Prostate gland (tissue), 2 donors: Measurements from ENCODE around the gene SRGAP1. TPM values are rescaled to one million over a fixed set of nuclear protein-coding genes. Genes with fewer than 3 reads are reported as not detected.

Experiments used
- DNase-seq: peaks from one replicate; pipeline ENCODE4 v3.0.0-alpha.2; 2019; ENCODE audit warnings: low spot score
- H3K27ac ChIP-seq, 2 donors: fragments of 200-600 bp; sonication (generic); 2 replicates each; pipeline ENCODE4 v1.5.1; 2017 to 2019
- H3K27me3 ChIP-seq: fragments of 200-600 bp; sonication (generic); replicated peaks from 2 replicates; pipeline ENCODE4 v1.5.1; 2019; ENCODE audit not compliant: insufficient read depth
- H3K36me3 ChIP-seq, 2 donors: fragments of 200-600 bp; sonication (generic); 1 replicate in 1 of 2; 2 replicates in 1 of 2; pipeline versions ENCODE4 v1.5.1 to v1.8.1; 2017 to 2019
- H3K4me1 ChIP-seq: fragments of 200-600 bp; sonication (generic); replicated peaks from 2 replicates; pipeline ENCODE4 v1.5.1; 2019
- H3K4me3 ChIP-seq, 2 donors: fragments of 200-600 bp; sonication (generic); 2 replicates each; pipeline ENCODE4 v1.5.1; 2017 to 2019
- H3K9me3 ChIP-seq: fragments of 200-600 bp; sonication (generic); 2 replicates; pipeline ENCODE4 v1.5.1; 2017
- POLR2A ChIP-seq: fragments of 450-650 bp; IDR thresholded peaks from one replicate; pipeline ENCODE4 v1.6.1; 2016; ENCODE audit warnings: antibody characterized with exemption, mild to moderate bottlenecking
- POLR2AphosphoS5 ChIP-seq: sonication (generic); formaldehyde crosslinking; IDR thresholded peaks from one replicate; pipeline ENCODE4 v1.6.1; 2017; ENCODE audit warnings: antibody characterized with exemption
- WGBS: methylation state at CpG from one replicate; pipeline ENCODE4 v1.1.5; 2018; 5-methylcytosine and 5-hydroxymethylcytosine counted together
- intact Hi-C: fragments of 100-400 bp; cut with DNase I; formaldehyde crosslinking; loops from one replicate; pipeline ENCODE4 v1.14.2; 2022
- total RNA-seq, 2 donors: library from RNA; depleted of rRNA; stranded (reverse); fragments of >200 nt; gene quantifications; one replicate each; pipeline ENCODE4 v1.1.0, GENCODE V29; 2016
- TF ChIP-seq, protein P1 (sequence below), 4 experiments: fragments of 200-600 bp in 2 of 4; fragments of 450-650 bp in 2 of 4; sonication (generic) in 2 of 4; IDR thresholded peaks; 1 replicate in 3 of 4; 2 replicates in 1 of 4; pipeline ENCODE4 v1.5.1; 2016 to 2019; ENCODE audit warnings: antibody characterized with exemption in 4 of 4, mild to moderate bottlenecking in 2 of 4, moderate library complexity in 2 of 4

The SRGAP1 gene
- total RNA-seq, 2 donors from 2014 or later = 4.6 to 16.1 TPM

DNA sequence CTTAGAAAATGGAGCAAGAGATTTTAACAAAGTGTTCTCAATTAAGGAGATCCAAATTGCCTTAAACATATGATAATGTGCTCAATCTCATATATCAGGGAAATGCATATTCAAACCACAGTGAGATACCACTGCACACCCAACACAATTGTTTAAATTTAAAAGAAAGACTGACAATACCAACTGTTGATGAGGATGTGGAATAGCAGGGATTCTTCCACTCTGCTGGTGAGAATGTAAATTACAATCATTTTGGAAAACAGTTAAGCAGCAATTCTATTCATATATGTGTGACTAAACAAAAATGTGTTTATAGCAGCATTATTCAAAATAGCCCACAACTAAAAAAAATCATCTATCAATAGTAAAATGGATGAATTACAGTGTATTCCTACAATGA lies 233.4 kb downstream of the SRGAP1 start:
- intact Hi-C loops = no loop called here
- Histone ChIP-seq H3K9me3 (no peaks in the 10 kb centered on the region), H3K27me3 (no peaks in the 10 kb centered on the region), H3K4me3 (no peak overlapping the region), H3K27ac (no peak overlapping the region), H3K36me3 (no peaks in the 10 kb centered on the region), H3K4me1 (no peaks in the 10 kb centered on the region)
- TF ChIP-seq POLR2AphosphoS5 = no peak
- TF ChIP-seq, protein P1, sequence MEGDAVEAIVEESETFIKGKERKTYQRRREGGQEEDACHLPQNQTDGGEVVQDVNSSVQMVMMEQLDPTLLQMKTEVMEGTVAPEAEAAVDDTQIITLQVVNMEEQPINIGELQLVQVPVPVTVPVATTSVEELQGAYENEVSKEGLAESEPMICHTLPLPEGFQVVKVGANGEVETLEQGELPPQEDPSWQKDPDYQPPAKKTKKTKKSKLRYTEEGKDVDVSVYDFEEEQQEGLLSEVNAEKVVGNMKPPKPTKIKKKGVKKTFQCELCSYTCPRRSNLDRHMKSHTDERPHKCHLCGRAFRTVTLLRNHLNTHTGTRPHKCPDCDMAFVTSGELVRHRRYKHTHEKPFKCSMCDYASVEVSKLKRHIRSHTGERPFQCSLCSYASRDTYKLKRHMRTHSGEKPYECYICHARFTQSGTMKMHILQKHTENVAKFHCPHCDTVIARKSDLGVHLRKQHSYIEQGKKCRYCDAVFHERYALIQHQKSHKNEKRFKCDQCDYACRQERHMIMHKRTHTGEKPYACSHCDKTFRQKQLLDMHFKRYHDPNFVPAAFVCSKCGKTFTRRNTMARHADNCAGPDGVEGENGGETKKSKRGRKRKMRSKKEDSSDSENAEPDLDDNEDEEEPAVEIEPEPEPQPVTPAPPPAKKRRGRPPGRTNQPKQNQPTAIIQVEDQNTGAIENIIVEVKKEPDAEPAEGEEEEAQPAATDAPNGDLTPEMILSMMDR (IDR thresholded peaks at IDR 0.05) = peak in 3 of 4 experiments; percentile 13 to 20 (median 18)
- no peak for DNase-seq

DNA sequence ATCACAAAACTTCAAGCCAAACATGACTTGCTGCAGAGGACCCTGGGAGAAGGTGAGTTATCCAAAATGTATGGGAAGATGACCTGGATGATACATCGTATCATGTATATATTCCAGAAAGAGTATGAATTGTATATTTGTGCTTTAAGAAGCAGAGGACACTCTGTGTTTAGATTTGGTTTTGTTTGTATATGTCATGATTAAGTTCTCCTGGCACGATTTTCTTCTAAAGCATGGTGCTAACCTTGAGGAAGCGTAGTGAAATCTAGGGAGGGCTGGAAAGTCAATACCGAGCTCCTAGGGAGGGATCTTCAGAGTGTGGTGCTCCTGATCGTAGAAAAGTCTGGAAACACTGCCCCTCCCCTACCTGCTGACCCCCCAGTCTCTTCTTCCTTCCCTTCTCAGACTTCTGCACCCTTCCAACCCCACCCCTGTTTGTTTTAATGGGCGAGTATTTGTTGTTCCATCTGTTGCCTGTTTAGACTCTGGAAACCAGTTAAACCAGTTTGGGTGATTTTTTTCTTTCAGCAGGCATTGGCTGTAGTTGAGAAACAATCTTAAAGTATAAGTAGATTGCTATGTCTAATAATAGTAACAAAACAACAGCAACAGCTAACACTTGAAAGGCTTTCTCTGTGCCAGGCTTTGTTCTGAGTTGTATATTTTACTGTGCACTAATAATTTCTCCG lies 236.0 kb downstream of the SRGAP1 start:
- H3K27me3 ChIP-seq = no peaks in the 10 kb centered on the region
- 37% methylated on average over 7 of the region's 7 CpGs for WGBS
- H3K9me3 ChIP-seq = no peaks in the 10 kb centered on the region
- TF ChIP-seq POLR2AphosphoS5 (peak; percentile 86), POLR2A (no peak)
- TF ChIP-seq, protein P1 (IDR thresholded peaks at IDR 0.05) = no peak
- intact Hi-C loops = loop anchor here (5.0 to 10.0 kb wide), 2 partner anchors 38 to 236 kb away; partner anchors contain the start of gene SRGAP1
- H3K4me3 ChIP-seq = no peak overlapping the region
- no peaks in the 10 kb centered on the region for H3K36me3 ChIP-seq
- DNase-seq = peak; percentile 65
- peaks cover 7% of the 10 kb centered on the region for H3K4me1 ChIP-seq
- peak overlapping the region; percentile 73 to 81 for H3K27ac ChIP-seq

DNA sequence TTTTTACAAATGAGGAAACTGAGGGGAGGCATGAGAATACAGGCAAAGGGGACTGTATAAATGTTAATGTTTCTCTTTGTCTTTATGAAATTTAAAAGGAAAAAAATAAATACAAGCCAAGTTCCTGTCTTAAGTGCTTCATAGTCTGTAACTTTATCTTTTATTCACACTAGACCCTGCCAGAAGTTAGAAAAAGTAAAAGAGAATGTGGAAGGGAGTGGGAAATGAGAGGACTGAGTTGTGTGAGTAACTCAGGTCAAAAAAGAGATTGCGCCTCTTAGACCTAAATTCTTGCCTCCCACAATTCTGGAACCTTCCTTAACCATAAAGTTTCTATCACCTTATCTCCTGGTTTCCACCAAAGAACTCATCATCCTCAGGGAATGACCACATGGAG lies 236.5 kb downstream of the SRGAP1 start:
- no peaks in the 10 kb centered on the region for H3K36me3 ChIP-seq
- TF ChIP-seq POLR2A (no peak), POLR2AphosphoS5 (no peak)
- TF ChIP-seq, protein P1 (IDR thresholded peaks at IDR 0.05) = no peak
- peaks cover 7% of the 10 kb centered on the region for H3K4me1 ChIP-seq
- no peak overlapping the region for H3K4me3 ChIP-seq
- H3K9me3 ChIP-seq = no peaks in the 10 kb centered on the region
- H3K27me3 ChIP-seq = no peaks in the 10 kb centered on the region
- DNase-seq = no peak
- WGBS = 80% methylated on average over 1 of the region's 1 CpG
- H3K27ac ChIP-seq = peak overlapping the region; percentile 73 to 81
- intact Hi-C loops = loop anchor here (5.0 to 10.0 kb wide), 2 partner anchors 39 to 236 kb away; partner anchors contain the start of gene SRGAP1

DNA sequence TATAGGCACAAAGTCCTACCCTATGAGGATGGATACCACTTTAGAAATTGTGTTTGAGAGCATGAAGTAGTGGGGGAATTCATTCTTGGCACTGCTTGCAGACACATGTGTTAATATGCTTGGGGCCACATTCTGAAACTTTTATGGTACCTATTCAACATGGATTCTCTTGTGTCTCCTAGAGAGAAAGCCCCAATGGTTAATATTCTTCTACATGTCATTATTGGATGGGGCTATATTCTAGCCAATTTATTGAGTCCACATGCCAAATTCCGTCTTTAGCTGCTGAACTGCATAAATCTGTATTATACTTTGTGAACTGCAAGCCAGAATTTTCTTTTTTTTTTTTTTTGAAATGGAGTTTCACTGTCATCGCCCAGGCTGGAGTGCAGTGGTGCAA lies 237.6 kb downstream of the SRGAP1 start:
- Histone ChIP-seq H3K9me3 (no peaks in the 10 kb centered on the region), H3K4me3 (no peak overlapping the region), H3K27me3 (no peaks in the 10 kb centered on the region), H3K27ac (peak overlapping the region; percentile 64 to 73), H3K36me3 (no peaks in the 10 kb centered on the region), H3K4me1 (peaks cover 7% of the 10 kb centered on the region)
- TF ChIP-seq, protein P1 (IDR thresholded peaks at IDR 0.05) = no peak
- TF ChIP-seq POLR2A = no peak
- intact Hi-C loops = loop anchor here (5.0 to 10.0 kb wide), 2 partner anchors 40 to 237 kb away; partner anchors contain the start of gene SRGAP1
- 66% methylated on average over 2 of the region's 2 CpGs for WGBS
- no peak for DNase-seq

DNA sequence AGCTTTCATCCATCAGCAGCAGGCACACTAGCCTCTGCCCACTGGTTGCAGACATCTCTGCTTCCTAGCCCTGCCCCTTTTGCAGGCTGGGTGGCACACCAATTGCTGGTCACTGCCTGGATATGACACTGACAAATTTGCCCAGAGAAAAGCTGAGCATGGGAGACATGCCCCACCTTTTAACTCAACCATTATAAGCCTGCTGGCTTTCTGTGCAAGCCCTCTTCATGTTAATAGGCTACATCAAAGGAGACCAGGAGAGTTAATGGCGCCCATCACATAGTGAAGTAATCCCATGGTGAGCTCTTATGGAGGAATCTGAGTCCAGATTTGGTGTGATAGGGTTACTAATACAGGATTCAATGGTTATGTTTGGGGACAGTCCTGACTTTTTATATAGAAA lies 238.4 kb downstream of the SRGAP1 start:
- H3K4me3 ChIP-seq = no peak overlapping the region
- WGBS = 48% methylated on average over 1 of the region's 1 CpG
- DNase-seq = no peak
- no peaks in the 10 kb centered on the region for H3K9me3 ChIP-seq
- H3K36me3 ChIP-seq = no peaks in the 10 kb centered on the region
- TF ChIP-seq, protein P1 (IDR thresholded peaks at IDR 0.05) = no peak
- no peak for TF ChIP-seq POLR2AphosphoS5
- TF ChIP-seq POLR2A = no peak
- H3K27ac ChIP-seq = peak overlapping the region; percentile 64 to 73
- no peaks in the 10 kb centered on the region for H3K27me3 ChIP-seq
- H3K4me1 ChIP-seq = peaks cover 7% of the 10 kb centered on the region
- intact Hi-C loops = loop anchor here (5.0 to 10.0 kb wide), 2 partner anchors 41 to 238 kb away; partner anchors contain the start of gene SRGAP1
